ENCODE data around the gene SRGN. TPM values are rescaled to one million over a fixed set of nuclear protein-coding genes. Genes with fewer than 3 reads are reported as not detected.
A peak's percentile ranks its signal among the peaks of the same experiment; 100 is the strongest.

The SRGN gene
- total RNA-seq, 1 donor from 2014 or later: 1,350 TPM

GRCh38 chr10:69065406-69066361 lies 22.2 kb upstream of the SRGN start:
- Mint-ChIP-seq H3K4me1 (ENCODE audit: low read depth) (peaks cover 45% of the 10 kb centered on the region), H3K27me3 (ENCODE audit: low read depth) (no peaks in the 10 kb centered on the region)
- intact Hi-C loops (cut with micrococcal nuclease): loop anchor here (1.0 kb wide), 4 partner anchors 10 to 38 kb away; no protein-coding TSS in a partner anchor

DNA sequence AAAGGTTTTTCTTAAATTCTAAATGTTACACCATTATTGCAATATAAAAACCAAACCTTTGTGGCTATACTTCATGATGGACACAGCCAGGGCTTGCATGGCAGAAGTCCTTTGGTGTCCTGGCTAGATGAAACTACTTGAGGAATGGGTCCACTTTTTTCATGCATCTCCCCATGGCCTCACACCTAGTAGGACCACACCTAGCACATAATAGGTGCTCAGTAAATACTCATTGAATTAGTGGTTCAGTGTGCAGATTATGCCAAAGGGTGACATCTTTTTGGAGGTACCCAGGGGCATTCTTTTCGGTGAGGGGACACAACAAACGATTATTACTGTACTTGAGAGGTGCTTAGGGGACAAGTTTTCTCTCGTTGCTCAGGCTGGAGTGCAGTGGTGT lies 20.7 kb upstream of the SRGN start:
- Mint-ChIP-seq H3K4me3 (ENCODE audit: low read depth) (no peak overlapping the region), H3K4me1 (ENCODE audit: low read depth) (peaks cover 31% of the 10 kb centered on the region), H3K27me3 (ENCODE audit: low read depth) (no peaks in the 10 kb centered on the region), H3K9me3 (no peaks in the 10 kb centered on the region), H3K27ac (no peak overlapping the region), H3K36me3 (ENCODE audit: low read depth) (peaks cover 3% of the 10 kb centered on the region)
- DNase-seq (ENCODE audit: low spot score): no peak
- intact Hi-C loops (cut with micrococcal nuclease): no loop called here

More at GRCh38 chr10:69065406-69066361, 22.2 kb upstream of the SRGN start:
- no peak for DNase-seq (ENCODE audit: low spot score)
- Mint-ChIP-seq H3K36me3 (ENCODE audit: low read depth) (peaks cover 3% of the 10 kb centered on the region), H3K9me3 (no peaks in the 10 kb centered on the region), H3K4me3 (ENCODE audit: low read depth) (peak overlapping the region; percentile 40), H3K27ac (peak overlapping the region; percentile 94)

- H3K4me3 Mint-ChIP-seq (ENCODE audit: low read depth): no peak overlapping the region
- H3K9me3 Mint-ChIP-seq: no peaks in the 10 kb centered on the region
- H3K27me3 Mint-ChIP-seq (ENCODE audit: low read depth): no peaks in the 10 kb centered on the region
- no peak overlapping the region for H3K27ac Mint-ChIP-seq
- peaks cover 27% of the 10 kb centered on the region for H3K4me1 Mint-ChIP-seq (ENCODE audit: low read depth)
- intact Hi-C loops (cut with micrococcal nuclease): no loop called here
- peaks cover 3% of the 10 kb centered on the region for H3K36me3 Mint-ChIP-seq (ENCODE audit: low read depth)
- DNase-seq (ENCODE audit: low spot score): no peak
Measured at GRCh38 chr10:69068549-69068948, 19.4 kb upstream of the SRGN start.

DNA sequence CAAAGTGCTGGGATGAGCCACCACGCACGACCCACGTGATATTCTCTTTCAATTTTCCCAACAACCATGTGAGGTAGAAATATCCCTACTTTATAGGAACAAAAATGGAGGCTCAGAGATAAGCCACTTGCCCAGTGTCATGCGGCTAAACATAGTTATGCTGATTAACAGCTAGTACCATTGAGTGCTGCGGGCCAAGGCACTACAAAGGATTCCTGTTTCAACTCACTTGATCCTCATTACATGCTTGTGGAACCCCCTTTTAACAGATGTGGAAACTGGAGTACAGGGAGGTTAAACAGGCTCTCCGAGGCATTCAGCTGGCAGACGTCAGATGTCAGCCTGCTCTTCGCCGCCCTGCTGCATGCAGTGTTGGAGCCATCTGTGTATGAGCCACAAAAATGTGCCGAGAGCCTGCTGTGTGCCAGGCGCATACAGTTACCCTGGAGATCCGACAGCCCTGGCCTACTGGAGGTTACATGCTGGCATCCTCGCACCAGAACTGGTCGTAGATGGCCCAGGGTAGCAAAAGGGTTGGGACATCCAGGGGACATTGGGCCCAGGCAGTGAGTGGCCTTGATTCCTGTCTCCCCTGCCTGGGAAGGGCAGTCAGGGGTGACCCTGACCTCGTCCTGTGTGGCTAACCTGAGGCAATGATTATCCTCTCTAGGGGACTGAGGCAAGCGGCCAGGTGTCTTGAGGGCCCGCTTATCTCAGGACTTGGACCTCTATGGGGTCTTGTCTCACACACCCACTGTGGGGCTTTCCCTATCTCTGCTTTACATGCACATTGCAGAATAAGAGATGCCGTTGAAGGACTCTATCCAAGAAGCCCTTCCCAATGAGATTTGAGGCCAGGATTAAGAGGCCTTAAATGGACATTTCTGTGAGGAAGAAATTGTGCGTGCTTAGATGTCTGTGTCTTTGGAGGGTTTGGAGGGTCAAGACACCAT lies 18.5 kb upstream of the SRGN start:
- Mint-ChIP-seq H3K4me1 (ENCODE audit: low read depth) (peaks cover 28% of the 10 kb centered on the region), H3K4me3 (ENCODE audit: low read depth) (no peak overlapping the region), H3K36me3 (ENCODE audit: low read depth) (peaks cover 3% of the 10 kb centered on the region), H3K27ac (no peak overlapping the region), H3K27me3 (ENCODE audit: low read depth) (no peaks in the 10 kb centered on the region), H3K9me3 (no peaks in the 10 kb centered on the region)
- no peak for DNase-seq (ENCODE audit: low spot score)
- intact Hi-C loops (cut with micrococcal nuclease): no loop called here

DNA sequence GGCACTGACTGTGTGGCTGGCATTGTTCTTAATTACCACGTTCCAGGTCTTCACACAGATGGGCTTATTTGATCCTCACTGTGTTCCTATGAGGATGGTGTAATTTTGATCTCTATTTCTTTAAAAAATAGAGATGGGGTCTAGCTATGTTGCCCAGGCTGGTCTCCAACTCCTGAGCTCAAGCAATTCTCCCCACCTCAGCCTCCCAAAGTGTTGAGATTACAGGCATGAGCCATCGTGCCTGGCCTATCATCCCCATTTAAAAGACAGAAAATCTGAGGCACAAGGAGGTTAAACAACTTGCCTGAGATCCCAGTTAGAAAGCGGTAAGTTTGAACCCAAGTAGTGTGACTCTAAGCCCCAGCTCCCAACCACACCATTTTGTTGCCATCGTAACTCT lies 17.0 kb upstream of the SRGN start:
- intact Hi-C loops (cut with micrococcal nuclease): no loop called here
- Mint-ChIP-seq H3K27ac (no peak overlapping the region), H3K36me3 (ENCODE audit: low read depth) (peaks cover 3% of the 10 kb centered on the region), H3K27me3 (ENCODE audit: low read depth) (no peaks in the 10 kb centered on the region), H3K4me3 (ENCODE audit: low read depth) (no peak overlapping the region), H3K9me3 (no peaks in the 10 kb centered on the region), H3K4me1 (ENCODE audit: low read depth) (peaks cover 16% of the 10 kb centered on the region)
- no peak for DNase-seq (ENCODE audit: low spot score)

- intact Hi-C loops (cut with micrococcal nuclease): no loop called here
- Mint-ChIP-seq H3K36me3 (ENCODE audit: low read depth) (no peaks in the 10 kb centered on the region), H3K9me3 (no peaks in the 10 kb centered on the region), H3K27me3 (ENCODE audit: low read depth) (no peaks in the 10 kb centered on the region), H3K4me1 (ENCODE audit: low read depth) (peaks cover 12% of the 10 kb centered on the region), H3K4me3 (ENCODE audit: low read depth) (no peak overlapping the region), H3K27ac (no peak overlapping the region)
- no peak for DNase-seq (ENCODE audit: low spot score)
Measured at GRCh38 chr10:69071610-69072009, 16.3 kb upstream of the SRGN start.

GRCh38 chr10:69073026-69073425 lies 14.9 kb upstream of the SRGN start:
- intact Hi-C loops (cut with micrococcal nuclease): no loop called here
- Mint-ChIP-seq H3K9me3 (no peaks in the 10 kb centered on the region), H3K27ac (no peak overlapping the region), H3K36me3 (ENCODE audit: low read depth) (no peaks in the 10 kb centered on the region), H3K4me3 (ENCODE audit: low read depth) (no peak overlapping the region), H3K4me1 (ENCODE audit: low read depth) (peaks cover 12% of the 10 kb centered on the region), H3K27me3 (ENCODE audit: low read depth) (no peaks in the 10 kb centered on the region)
- DNase-seq (ENCODE audit: low spot score): no peak

- H3K4me3 Mint-ChIP-seq (ENCODE audit: low read depth): no peak overlapping the region
Measured at GRCh38 chr10:69073736-69074364, 14.1 kb upstream of the SRGN start.

DNA sequence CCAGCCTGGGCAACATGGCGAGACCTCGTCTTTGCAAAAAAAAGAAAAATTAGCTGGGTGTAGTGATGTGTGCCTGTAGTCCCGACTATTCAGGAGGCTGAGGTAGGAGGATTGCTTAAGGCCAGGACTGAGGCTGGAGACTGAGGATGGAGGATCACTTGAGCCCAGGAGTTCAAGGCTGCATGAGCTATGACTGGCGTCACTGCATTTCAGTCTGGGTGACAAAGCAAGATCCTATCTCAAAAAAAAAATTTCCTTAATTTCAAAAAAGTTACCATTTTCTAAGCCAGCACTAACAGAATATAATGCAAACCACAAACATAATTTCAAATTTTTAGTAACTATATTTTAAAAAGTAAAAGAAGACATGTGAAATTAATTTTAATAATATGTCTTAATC lies 13.4 kb upstream of the SRGN start:
- intact Hi-C loops (cut with micrococcal nuclease): no loop called here
- no peaks in the 10 kb centered on the region for H3K9me3 Mint-ChIP-seq
- no peak for DNase-seq (ENCODE audit: low spot score)
- H3K27ac Mint-ChIP-seq: no peak overlapping the region
- H3K27me3 Mint-ChIP-seq (ENCODE audit: low read depth): no peaks in the 10 kb centered on the region
- H3K4me3 Mint-ChIP-seq (ENCODE audit: low read depth): no peak overlapping the region
- peaks cover 12% of the 10 kb centered on the region for H3K4me1 Mint-ChIP-seq (ENCODE audit: low read depth)
- H3K36me3 Mint-ChIP-seq (ENCODE audit: low read depth): no peaks in the 10 kb centered on the region

More at GRCh38 chr10:69073736-69074364, 14.1 kb upstream of the SRGN start:
- no peaks in the 10 kb centered on the region for H3K27me3 Mint-ChIP-seq (ENCODE audit: low read depth)
- H3K27ac Mint-ChIP-seq: no peak overlapping the region
- H3K4me1 Mint-ChIP-seq (ENCODE audit: low read depth): peaks cover 12% of the 10 kb centered on the region
- intact Hi-C loops (cut with micrococcal nuclease): no loop called here
- no peak for DNase-seq (ENCODE audit: low spot score)
- no peaks in the 10 kb centered on the region for H3K9me3 Mint-ChIP-seq
- H3K36me3 Mint-ChIP-seq (ENCODE audit: low read depth): no peaks in the 10 kb centered on the region

GRCh38 chr10:69075431-69075830 lies 12.5 kb upstream of the SRGN start:
- Mint-ChIP-seq H3K27me3 (ENCODE audit: low read depth) (no peaks in the 10 kb centered on the region), H3K4me3 (ENCODE audit: low read depth) (no peak overlapping the region), H3K36me3 (ENCODE audit: low read depth) (no peaks in the 10 kb centered on the region), H3K4me1 (ENCODE audit: low read depth) (peaks cover 14% of the 10 kb centered on the region), H3K27ac (no peak overlapping the region), H3K9me3 (no peaks in the 10 kb centered on the region)
- no peak for DNase-seq (ENCODE audit: low spot score)
- intact Hi-C loops (cut with micrococcal nuclease): no loop called here

DNA sequence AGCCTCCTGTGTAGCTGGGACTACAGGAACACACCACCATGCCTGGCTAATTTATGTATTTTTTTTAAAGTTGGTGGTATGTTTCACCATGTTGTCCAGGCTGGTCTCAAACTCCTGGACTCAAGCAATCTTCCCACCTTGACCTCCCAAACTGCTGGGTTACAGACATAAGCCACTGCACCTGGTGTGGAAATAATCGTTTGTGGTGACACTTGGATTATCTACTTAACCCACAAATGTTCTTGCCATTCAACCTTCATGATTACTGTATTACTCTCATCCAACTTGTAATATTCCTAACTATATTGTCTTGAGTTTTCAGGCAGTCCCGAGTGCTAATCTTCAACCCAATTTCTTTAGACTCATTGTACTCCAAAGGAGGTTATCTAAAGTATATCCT lies 9.6 kb upstream of the SRGN start:
- no peak overlapping the region for H3K27ac Mint-ChIP-seq
- no peak overlapping the region for H3K4me3 Mint-ChIP-seq (ENCODE audit: low read depth)
- no peaks in the 10 kb centered on the region for H3K36me3 Mint-ChIP-seq (ENCODE audit: low read depth)
- H3K9me3 Mint-ChIP-seq: no peaks in the 10 kb centered on the region
- DNase-seq (ENCODE audit: low spot score): no peak
- peaks cover 10% of the 10 kb centered on the region for H3K4me1 Mint-ChIP-seq (ENCODE audit: low read depth)
- no peaks in the 10 kb centered on the region for H3K27me3 Mint-ChIP-seq (ENCODE audit: low read depth)
- intact Hi-C loops (cut with micrococcal nuclease): no loop called here

DNA sequence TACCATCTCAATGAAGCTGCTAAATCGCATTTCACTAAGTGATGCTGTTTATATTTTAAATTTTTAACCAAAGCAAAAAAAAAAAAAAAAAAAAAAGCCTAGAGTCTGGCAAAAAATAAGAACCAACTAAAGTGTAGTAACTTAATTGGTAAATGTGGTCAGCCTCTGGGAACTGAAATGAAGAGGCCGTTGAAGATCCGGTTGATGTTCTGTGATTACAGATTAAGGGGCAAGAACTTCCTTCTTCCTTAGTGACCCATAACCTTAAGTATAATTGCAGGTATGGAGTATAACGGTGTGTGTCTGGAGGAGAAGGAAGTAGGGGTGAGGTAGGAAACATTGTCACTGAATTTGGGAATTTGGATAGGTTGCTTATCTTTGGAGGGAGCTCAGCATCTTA lies 7.7 kb upstream of the SRGN start:
- Mint-ChIP-seq H3K9me3 (no peaks in the 10 kb centered on the region), H3K36me3 (ENCODE audit: low read depth) (no peaks in the 10 kb centered on the region), H3K4me3 (ENCODE audit: low read depth) (no peak overlapping the region), H3K27ac (no peak overlapping the region), H3K4me1 (ENCODE audit: low read depth) (peaks cover 7% of the 10 kb centered on the region), H3K27me3 (ENCODE audit: low read depth) (no peaks in the 10 kb centered on the region)
- intact Hi-C loops (cut with micrococcal nuclease): no loop called here
- no peak for DNase-seq (ENCODE audit: low spot score)

All from activated T-helper 2 cell treated with anti-CD3 and anti-CD28 coated beads, Interferon-gamma antibody, Interleukin-2, Interleukin-4, amounts not matched to agents 10 μg/mL and 5 μg/mL and 100 μg/mL, durations not matched to agents 14 hours and 24 hours and 36 hours (primary cell).